HepG2 (cell line): ENCODE measurements around the gene CHPF. TPM values are rescaled to one million over a fixed set of nuclear protein-coding genes. Genes with fewer than 3 reads are reported as not detected.

Experiments used
- ARNTL ChIP-seq: sonication (generic); formaldehyde crosslinking; IDR thresholded peaks from 2 replicates; pipeline ENCODE4 v1.4.0; 2020; ENCODE audit warnings: mild to moderate bottlenecking, missing genetic modification reagents
- KDM4B ChIP-seq: sonication (generic); formaldehyde crosslinking; IDR thresholded peaks from 2 replicates; pipeline ENCODE4 v1.4.0; 2020; ENCODE audit warnings: missing genetic modification reagents
- SP1 ChIP-seq, 2 experiments: fragments of 450-650 bp in 1 of 2; sonication (generic) in 1 of 2; formaldehyde crosslinking in 1 of 2; IDR thresholded peaks; 2 replicates each; pipeline versions ENCODE4 v1.4.0 to v1.6.1; 2016 to 2020; ENCODE audit warnings: missing genetic modification reagents in 1 of 2
- ZBTB40 ChIP-seq, 2 experiments: fragments of 450-650 bp in 1 of 2; sonication (generic) in 1 of 2; formaldehyde crosslinking in 1 of 2; IDR thresholded peaks; 2 replicates each; pipeline versions ENCODE4 v1.6.1 to v1.8.0; 2016 to 2022; ENCODE audit warnings: antibody characterized with exemption in 1 of 2, mild to moderate bottlenecking in 1 of 2, missing genetic modification reagents in 1 of 2
- ZBTB49 ChIP-seq: sonication (generic); formaldehyde crosslinking; IDR thresholded peaks from 2 replicates; pipeline ENCODE4 v1.4.0; 2020; ENCODE audit warnings: missing genetic modification reagents, borderline replicate concordance
- ZFP82 ChIP-seq: sonication (generic); formaldehyde crosslinking; IDR thresholded peaks from 2 replicates; pipeline ENCODE4 v1.5.1; 2020; ENCODE audit warnings: mild to moderate bottlenecking, missing genetic modification reagents, borderline replicate concordance
- ZNF513 ChIP-seq: sonication (generic); formaldehyde crosslinking; conservative IDR thresholded peaks from 2 replicates; pipeline ENCODE4 v1.5.0; 2020; ENCODE audit warnings: missing genetic modification reagents
- ZNF878 ChIP-seq: sonication (generic); formaldehyde crosslinking; IDR thresholded peaks from 2 replicates; pipeline ENCODE4 v1.8.1; 2023; ENCODE audit warnings: mild to moderate bottlenecking, missing genetic modification reagents, moderate library complexity
- polyA plus RNA-seq, 8 experiments: library from polyadenylated mRNA; depleted of rRNA in 3 of 8; stranded (reverse) in 7 of 8; unstranded in 1 of 8; fragments of >200 nt; fragmentation: Illumina TruSeq in 4 of 8; extraction: Trizol in 4 of 8; gene quantifications; 2 replicates each; pipeline versions ENCODE4 v1.2.1 to v1.2.3, GENCODE V29; 2011 to 2016; ENCODE audit warnings: low read depth in 4 of 8, missing spikeins in 1 of 8, mixed read lengths in 1 of 8; ENCODE audit not compliant: insufficient read depth in 1 of 8
- total RNA-seq, 5 experiments: library from RNA; depleted of rRNA; stranded (reverse); fragments of >200 nt; fragmentation: Illumina TruSeq; extraction: Trizol; gene quantifications; 2 replicates each; pipeline ENCODE4 v1.2.3, GENCODE V29; 2016; ENCODE audit warnings: low read depth in 1 of 5
- TF ChIP-seq, protein P1 (sequence below): IDR thresholded peaks from 2 replicates; pipeline ENCODE4 v1.6.1; 2016; ENCODE audit warnings: missing biosample characterization, missing genetic modification reagents, low read depth
- TF ChIP-seq, protein P2 (sequence below): sonication (generic); formaldehyde crosslinking; IDR thresholded peaks from 2 replicates; pipeline ENCODE4 v1.5.1; 2020; ENCODE audit warnings: missing genetic modification reagents, mild to moderate bottlenecking, borderline replicate concordance

CHPF gene
- total and polyA plus RNA-seq, 2 of the 13 experiments (the other 11 are each of a cell fraction or from before 2014, with no cell fraction given): 79.6 to 111 TPM

- TF ChIP-seq, protein P1, sequence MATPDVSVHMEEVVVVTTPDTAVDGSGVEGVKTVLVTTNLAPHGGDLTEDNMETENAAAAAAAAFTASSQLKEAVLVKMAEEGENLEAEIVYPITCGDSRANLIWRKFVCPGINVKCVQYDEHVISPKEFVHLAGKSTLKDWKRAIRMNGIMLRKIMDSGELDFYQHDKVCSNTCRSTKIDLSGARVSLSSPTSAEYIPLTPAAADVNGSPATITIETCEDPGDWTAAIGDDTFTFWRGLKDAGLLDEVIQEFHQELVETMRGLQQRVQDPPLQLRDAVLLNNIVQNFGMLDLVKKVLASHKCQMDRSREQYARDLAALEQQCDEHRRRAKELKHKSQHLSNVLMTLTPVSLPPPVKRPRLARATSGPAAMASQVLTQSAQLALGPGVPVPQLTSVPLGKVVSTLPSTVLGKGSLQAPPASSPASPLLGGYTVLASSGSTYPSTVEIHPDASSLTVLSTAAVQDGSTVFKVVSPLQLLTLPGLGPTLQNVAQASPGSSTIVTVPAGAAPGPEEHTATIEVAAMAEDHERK: no peak
- TF ChIP-seq ZNF878 (peak; percentile 88; the same call in 1 of the 2 replicates), KDM4B (peak; percentile 14; the same call in 1 of the 2 replicates), ZNF513 (CRISPR knock-in tag) (no peak), ZBTB40 (IDR thresholded peaks at IDR 0.05) (no peak), ZBTB40 (CRISPR knock-in tag; IDR thresholded peaks at IDR 0.05) (peak; percentile 89), ZFP82 (0 out of 2 replicates have a peak, but pooled peaks have one; percentile 77), SP1 (IDR thresholded peaks at IDR 0.05) (no peak), SP1 (CRISPR knock-in tag; IDR thresholded peaks at IDR 0.05) (peak; percentile 66; the same call in 1 of the 2 replicates), ARNTL (CRISPR knock-in tag) (peak; percentile 79), ZBTB49 (CRISPR knock-in tag) (no peak)
- TF ChIP-seq, protein P2, sequence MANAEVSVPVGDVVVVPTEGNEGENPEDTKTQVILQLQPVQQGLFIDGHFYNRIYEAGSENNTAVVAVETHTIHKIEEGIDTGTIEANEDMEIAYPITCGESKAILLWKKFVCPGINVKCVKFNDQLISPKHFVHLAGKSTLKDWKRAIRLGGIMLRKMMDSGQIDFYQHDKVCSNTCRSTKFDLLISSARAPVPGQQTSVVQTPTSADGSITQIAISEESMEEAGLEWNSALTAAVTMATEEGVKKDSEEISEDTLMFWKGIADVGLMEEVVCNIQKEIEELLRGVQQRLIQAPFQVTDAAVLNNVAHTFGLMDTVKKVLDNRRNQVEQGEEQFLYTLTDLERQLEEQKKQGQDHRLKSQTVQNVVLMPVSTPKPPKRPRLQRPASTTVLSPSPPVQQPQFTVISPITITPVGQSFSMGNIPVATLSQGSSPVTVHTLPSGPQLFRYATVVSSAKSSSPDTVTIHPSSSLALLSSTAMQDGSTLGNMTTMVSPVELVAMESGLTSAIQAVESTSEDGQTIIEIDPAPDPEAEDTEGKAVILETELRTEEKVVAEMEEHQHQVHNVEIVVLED (CRISPR knock-in tag): peak; percentile 76
Measured at GRCh38 chr2:219498280-219499057, 45.1 kb downstream of the CHPF start, which contains the start of gene GMPPA (continued).
